Smooth muscle cell (in vitro differentiated cells): ENCODE measurements around the gene CHMP4A. TPM values are rescaled to one million over a fixed set of nuclear protein-coding genes. Genes with fewer than 3 reads are reported as not detected.

ENCODE experiments used
- DNase-seq: peaks from one replicate; lab custom pipeline; 2025; ENCODE audit not compliant: unreplicated experiment; lab: John Stamatoyannopoulos, UW
- H2AFZ ChIP-seq: fragments of 200-600 bp; sonication (generic); 2 replicates; pipeline ENCODE4 v1.6.0; 2016; ENCODE audit warnings: antibody characterized with exemption, low read depth, mild to moderate bottlenecking
- H3F3A ChIP-seq: fragments of 200-600 bp; sonication (generic); 2 replicates; pipeline ENCODE4 v1.6.0; 2017; ENCODE audit warnings: antibody characterized with exemption, low read depth
- H3K27ac ChIP-seq: fragments of 200-600 bp; sonication (generic); 2 replicates; pipeline ENCODE4 v1.5.1; 2016; ENCODE audit warnings: low read depth, mild to moderate bottlenecking
- H3K27me3 ChIP-seq: fragments of 200-600 bp; sonication (generic); 2 replicates; pipeline ENCODE4 v1.6.1; 2016; ENCODE audit warnings: low read depth, mild to moderate bottlenecking
- H3K36me3 ChIP-seq: fragments of 200-600 bp; sonication (generic); 2 replicates; pipeline ENCODE4 v1.5.1; 2016; ENCODE audit warnings: low read depth
- H3K4me1 ChIP-seq: fragments of 200-600 bp; sonication (generic); 2 replicates; pipeline ENCODE4 v1.5.1; 2016; ENCODE audit warnings: low read depth
- H3K4me2 ChIP-seq: fragments of 200-600 bp; sonication (generic); 2 replicates; pipeline ENCODE4 v1.6.0; 2016; ENCODE audit warnings: mild to moderate bottlenecking
- H3K4me3 ChIP-seq: fragments of 200-600 bp; sonication (generic); 2 replicates; pipeline ENCODE4 v1.5.1; 2016; ENCODE audit warnings: mild to moderate bottlenecking
- H3K79me2 ChIP-seq: fragments of 200-600 bp; sonication (generic); 2 replicates; pipeline ENCODE4 v1.6.0; 2016; ENCODE audit warnings: low read depth, mild to moderate bottlenecking
- H3K9ac ChIP-seq: fragments of 200-600 bp; sonication (generic); 2 replicates; pipeline ENCODE4 v1.6.0; 2016; ENCODE audit warnings: low read depth
- H3K9me3 ChIP-seq: fragments of 200-600 bp; sonication (generic); replicated peaks from 2 replicates; pipeline ENCODE4 v1.5.1; 2016; ENCODE audit warnings: low read depth
- H4K20me1 ChIP-seq: fragments of 200-600 bp; sonication (generic); 2 replicates; pipeline ENCODE4 v1.6.0; 2016; ENCODE audit warnings: low read depth
- CTCF ChIP-seq: fragments of 200-600 bp; sonication (generic); IDR thresholded peaks from 2 replicates; pipeline ENCODE4 v1.5.1; 2017; ENCODE audit warnings: borderline replicate concordance, mild to moderate bottlenecking, antibody characterized with exemption; ENCODE audit not compliant: insufficient read depth, poor library complexity, severe bottlenecking
- WGBS: methylation state at CpG from one replicate; pipeline ENCODE4 v1.1.7; 2016; ENCODE audit warnings: low lambda C conversion rate; 5-methylcytosine and 5-hydroxymethylcytosine counted together
- polyA plus RNA-seq: library from polyadenylated mRNA; unstranded; fragments of >200 nt; fragmentation: Nextera tagmentation; extraction: Ambion mirVana; gene quantifications from 2 replicates; pipeline ENCODE4 v1.2.1, GENCODE V29; 2016
- total RNA-seq: library from RNA; depleted of rRNA; stranded (reverse); fragments of >200 nt; gene quantifications from 2 replicates; pipeline ENCODE4 v1.2.3, GENCODE V29; 2014

CHMP4A gene
- total and polyA plus RNA-seq, 2 experiments from 2014 or later: 29.7 to 46.8 TPM

GRCh38 chr14:24258548-24259265 lies 45.4 kb upstream of the CHMP4A start:
- H3K27me3 ChIP-seq: no peaks in the 10 kb centered on the region
- no peaks in the 10 kb centered on the region for H3F3A ChIP-seq
- no peak overlapping the region for H3K4me3 ChIP-seq
- H3K9ac ChIP-seq: no peak overlapping the region
- H3K9me3 ChIP-seq: no peaks in the 10 kb centered on the region
- no peaks in the 10 kb centered on the region for H3K4me1 ChIP-seq
- TF ChIP-seq CTCF: no peak
- no peaks in the 10 kb centered on the region for H3K36me3 ChIP-seq
- DNase-seq: no peak
- no peak overlapping the region for H2AFZ ChIP-seq
- no peak overlapping the region for H3K27ac ChIP-seq
- WGBS: 95% methylated on average over 18 of the region's 18 CpGs
- no peak overlapping the region for H3K4me2 ChIP-seq
- H3K79me2 ChIP-seq: no peaks in the 10 kb centered on the region
- H4K20me1 ChIP-seq: no peaks in the 10 kb centered on the region

- Histone ChIP-seq H3K4me2 (no peak overlapping the region), H3K4me3 (no peak overlapping the region), H2AFZ (no peak overlapping the region), H3K27ac (no peak overlapping the region), H3K79me2 (no peaks in the 10 kb centered on the region), H3K36me3 (no peaks in the 10 kb centered on the region), H3F3A (no peaks in the 10 kb centered on the region), H3K9ac (no peak overlapping the region), H3K4me1 (no peaks in the 10 kb centered on the region), H4K20me1 (no peaks in the 10 kb centered on the region), H3K9me3 (no peaks in the 10 kb centered on the region), H3K27me3 (no peaks in the 10 kb centered on the region)
- DNase-seq: no peak
- 98% methylated on average over 8 of the region's 9 CpGs for WGBS
- TF ChIP-seq CTCF: no peak
Measured at GRCh38 chr14:24258119-24258518, 44.8 kb upstream of the CHMP4A start.

GRCh38 chr14:24256960-24257359 lies 43.7 kb upstream of the CHMP4A start:
- Histone ChIP-seq H3K27ac (no peak overlapping the region), H3K36me3 (no peaks in the 10 kb centered on the region), H3K79me2 (no peaks in the 10 kb centered on the region), H3F3A (no peaks in the 10 kb centered on the region), H3K4me3 (no peak overlapping the region), H3K4me2 (no peak overlapping the region), H3K4me1 (peaks cover 4% of the 10 kb centered on the region), H2AFZ (no peak overlapping the region), H3K27me3 (no peaks in the 10 kb centered on the region), H3K9ac (no peak overlapping the region), H4K20me1 (no peaks in the 10 kb centered on the region), H3K9me3 (no peaks in the 10 kb centered on the region)
- no peak for TF ChIP-seq CTCF
- DNase-seq: no peak
- WGBS: 90% methylated on average over 3 of the region's 4 CpGs

- H3K79me2 ChIP-seq: no peaks in the 10 kb centered on the region
- H3K9me3 ChIP-seq: no peaks in the 10 kb centered on the region
- H3K4me3 ChIP-seq: no peak overlapping the region
- 93% methylated on average over 12 of the region's 12 CpGs for WGBS
- H2AFZ ChIP-seq: no peak overlapping the region
- H3K9ac ChIP-seq: no peak overlapping the region
- peaks cover 4% of the 10 kb centered on the region for H3K4me1 ChIP-seq
- no peaks in the 10 kb centered on the region for H3K36me3 ChIP-seq
- no peak for TF ChIP-seq CTCF
- no peaks in the 10 kb centered on the region for H3F3A ChIP-seq
- H3K27ac ChIP-seq: no peak overlapping the region
- DNase-seq: no peak
- H4K20me1 ChIP-seq: no peaks in the 10 kb centered on the region
- no peaks in the 10 kb centered on the region for H3K27me3 ChIP-seq
- H3K4me2 ChIP-seq: no peak overlapping the region
Measured at GRCh38 chr14:24255931-24256711, 42.8 kb upstream of the CHMP4A start.
